ENCODE data around the gene IFRD2. TPM values are rescaled to one million over a fixed set of nuclear protein-coding genes. Genes with fewer than 3 reads are reported as not detected.

The IFRD2 gene
- total and polyA plus RNA-seq, 9 of the 15 experiments (the other 6 are each of a cell fraction or from before 2014, with no cell fraction given): 30.5 to 115 (median 52.8) TPM

DNA sequence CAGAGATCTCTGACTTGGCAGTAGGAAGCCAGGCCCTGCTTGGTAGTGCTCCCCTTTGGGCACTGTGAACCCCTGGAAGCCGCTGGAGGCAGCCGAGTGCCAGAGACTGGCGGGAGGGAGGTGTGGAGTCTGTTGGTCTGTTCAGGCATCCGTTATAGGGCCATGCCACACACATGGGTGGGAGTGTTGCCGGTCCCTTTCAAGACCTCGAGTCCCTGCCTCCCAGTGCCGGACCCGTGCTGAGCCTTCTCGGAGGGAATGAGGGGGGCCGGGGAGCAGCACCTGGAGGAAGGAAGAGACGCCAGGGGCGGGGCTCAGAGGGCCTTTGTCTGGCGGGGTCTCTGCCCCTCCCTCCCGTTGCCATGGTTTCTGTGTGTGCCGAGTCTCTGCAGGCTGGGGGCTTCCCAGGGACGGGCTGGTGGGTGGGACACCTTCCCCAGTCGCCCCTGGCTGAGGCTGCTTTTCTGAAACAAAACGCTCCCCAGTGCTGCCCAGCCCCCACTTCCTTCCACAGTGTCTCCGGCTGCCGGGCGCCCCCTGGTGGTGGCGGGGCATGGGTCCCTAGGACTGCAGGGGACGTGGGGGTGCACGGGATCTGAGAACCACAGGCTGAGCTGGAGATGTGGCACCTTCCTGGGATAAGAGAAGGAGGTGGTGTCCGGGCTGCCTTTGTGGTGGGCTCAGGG lies 46.3 kb downstream of the IFRD2 start (continued):
- TF ChIP-seq FIP1L1 (IDR thresholded peaks at IDR 0.05; ENCODE audit: low read depth, low read length, poor library complexity, severe bottlenecking): peak; percentile 57
- no peak for TF ChIP-seq ZNF239 (CRISPR knock-in tag; IDR thresholded peaks at IDR 0.05)
- peak; percentile 79 for TF ChIP-seq RB1 (IDR thresholded peaks at IDR 0.05; ENCODE audit: low read depth)
- 0 out of 2 replicates have a peak, but pooled peaks have one; percentile 15 for TF ChIP-seq SMARCE1 (IDR thresholded peaks at IDR 0.05)
- 0 out of 2 replicates have a peak, but pooled peaks have one; percentile 43 for TF ChIP-seq TOE1 (IDR thresholded peaks at IDR 0.05; ENCODE audit: borderline replicate concordance)
- TF ChIP-seq TOE1 (CRISPR knock-in tag; IDR thresholded peaks at IDR 0.05; ENCODE audit: borderline replicate concordance, low read depth): no peak
- peak; percentile 70 for TF ChIP-seq CHD2 (IDR thresholded peaks at IDR 0.05; ENCODE audit: low read depth, low read length)
- peak; percentile 39; the same call in 1 of the 2 replicates for TF ChIP-seq CTBP1 (IDR thresholded peaks at IDR 0.05; ENCODE audit: borderline replicate concordance)
- 0 out of 2 replicates have a peak, but pooled peaks have one; percentile 30 for TF ChIP-seq SMAD3 (CRISPR knock-in tag; conservative IDR thresholded peaks at IDR 0.05)
- TF ChIP-seq ZBED1 (IDR thresholded peaks at IDR 0.05): 0 out of 2 replicates have a peak, but pooled peaks have one; percentile 52
- peak; percentile 46; the same call in 1 of the 2 replicates for TF ChIP-seq ZNF592 (IDR thresholded peaks at IDR 0.05)
- no peak for TF ChIP-seq C11orf30 (IDR thresholded peaks at IDR 0.05; ENCODE audit: low read depth)
- TF ChIP-seq CTCF (IDR thresholded peaks at IDR 0.05 in 2 of 3, conservative IDR thresholded peaks at IDR 0.05 in 1 of 3; ENCODE audit: insufficient read depth in 2 of 3, low read depth in 1 of 3, low read length in 3 of 3): peak; percentile 85 to 93 (median 91)
- peak; percentile 49 for TF ChIP-seq HMGN3 (IDR thresholded peaks at IDR 0.05; ENCODE audit: borderline replicate concordance, extremely low read depth, insufficient read length, low read depth, low read length)
- TF ChIP-seq XRCC5 (IDR thresholded peaks at IDR 0.05; ENCODE audit: low read depth, low read length): peak; percentile 84
- 0 out of 2 replicates have a peak, but pooled peaks have one; percentile 27 for TF ChIP-seq ETV5 (CRISPR knock-in tag; IDR thresholded peaks at IDR 0.05; ENCODE audit: low read depth)
- peak in 1 of 2 experiments; percentile 18; a peak in 1 of 4 replicates for TF ChIP-seq NONO (IDR thresholded peaks at IDR 0.05; ENCODE audit: low read depth in 2 of 2, low read length in 1 of 2)
- TF ChIP-seq FOXJ3 (CRISPR knock-in tag; IDR thresholded peaks at IDR 0.05): no peak
- no peak; the same call in 1 of the 2 replicates for TF ChIP-seq GABPB1 (CRISPR knock-in tag; IDR thresholded peaks at IDR 0.05)
- TF ChIP-seq EP400 (IDR thresholded peaks at IDR 0.05): peak; percentile 63
